GM18505 (cell line): ENCODE data around the gene RAB36.

Experiments used
- ATAC-seq: cut with Tn5 transposase; IDR thresholded peaks from one replicate; pipeline ENCODE4 v1.9.1; 2021; ENCODE audit not compliant: unreplicated experiment
- POLR2A ChIP-seq: IDR thresholded peaks from 4 replicates; pipeline ENCODE4 v1.6.1; 2011; ENCODE audit warnings: borderline replicate concordance; ENCODE audit not compliant: insufficient read depth, insufficient read length; ENCODE audit errors: extremely low read depth

Gene RAB36

DNA sequence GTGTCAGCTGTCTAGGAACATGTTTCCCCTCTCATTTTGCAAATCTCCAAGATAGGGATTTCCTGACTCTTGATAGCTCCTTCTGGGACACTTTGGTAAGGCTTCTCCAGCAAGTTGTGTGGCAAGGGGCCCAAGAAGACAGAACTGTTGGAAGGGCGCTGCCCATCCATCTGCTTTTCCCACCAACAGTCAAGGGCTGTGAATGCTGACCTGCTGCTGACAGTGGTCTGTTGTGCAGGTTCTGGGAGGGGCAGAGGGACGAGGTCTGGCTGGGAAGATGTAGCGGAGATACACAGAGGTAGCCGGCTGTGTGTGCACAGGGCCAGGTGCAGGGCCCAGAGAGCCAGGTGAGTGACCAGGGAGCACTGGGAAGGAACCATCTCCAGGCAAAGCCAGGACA, 47.3 kb downstream of the RAB36 start:
- no peak for TF ChIP-seq POLR2A
- no peak for ATAC-seq

DNA sequence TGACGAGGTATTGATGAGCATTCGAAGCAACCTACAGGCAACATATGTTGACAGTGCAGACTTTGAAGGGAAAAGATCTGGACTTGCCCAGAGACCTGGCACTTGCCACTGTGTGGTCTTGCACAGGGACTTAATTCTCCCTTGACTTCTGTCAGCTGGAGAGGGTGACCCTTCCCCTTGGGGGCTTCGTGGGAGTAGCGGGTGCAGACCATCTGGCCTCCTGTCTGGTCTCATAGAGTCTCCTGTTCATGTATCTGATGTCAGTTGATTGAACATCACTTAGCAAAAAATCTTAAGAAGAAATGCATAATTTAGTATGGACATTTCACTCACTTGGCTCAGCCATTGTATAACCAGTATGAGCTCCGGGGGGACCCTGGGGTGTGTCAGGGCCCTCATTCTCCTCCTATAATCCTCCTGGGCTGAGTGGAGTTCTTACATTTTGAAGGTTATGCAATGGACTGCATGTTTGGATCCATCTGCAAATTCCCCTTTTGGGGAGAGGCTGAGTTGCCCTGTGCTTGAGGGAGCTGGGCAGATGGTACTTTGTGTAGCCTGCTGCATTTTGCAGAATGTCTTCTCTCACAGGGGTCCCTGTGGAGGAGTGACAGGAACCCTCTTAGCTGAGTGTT, 48.0 kb downstream of the RAB36 start:
- no peak for TF ChIP-seq POLR2A
- no peak for ATAC-seq

DNA sequence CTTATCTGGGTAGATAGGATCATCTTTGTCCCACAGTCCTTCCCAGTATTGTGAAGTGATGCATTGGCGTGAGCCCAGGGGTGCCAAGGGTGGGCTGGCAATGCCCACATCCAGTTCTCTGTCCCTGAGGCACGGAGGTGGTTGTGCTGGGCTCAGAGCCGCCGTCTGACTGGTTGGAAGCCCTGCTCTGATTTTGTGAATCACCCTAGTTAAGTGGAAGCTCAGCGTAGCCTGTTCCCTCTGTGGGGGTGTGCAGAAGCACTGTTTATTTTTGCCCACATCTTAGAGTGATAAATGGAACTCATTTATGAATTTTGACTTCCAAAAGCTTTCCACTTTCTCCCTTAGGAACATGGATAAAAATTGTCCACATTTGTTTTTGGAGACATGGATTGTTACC, 48.6 kb downstream of the RAB36 start:
- TF ChIP-seq POLR2A, result no peak
- ATAC-seq, result no peak

GRCh38 chr22:23196165-23196564, 50.9 kb downstream of the RAB36 start:
- TF ChIP-seq POLR2A, result no peak
- ATAC-seq, result no peak

GRCh38 chr22:23197836-23198235, 52.6 kb downstream of the RAB36 start:
- no peak for TF ChIP-seq POLR2A
- no peak for ATAC-seq

DNA sequence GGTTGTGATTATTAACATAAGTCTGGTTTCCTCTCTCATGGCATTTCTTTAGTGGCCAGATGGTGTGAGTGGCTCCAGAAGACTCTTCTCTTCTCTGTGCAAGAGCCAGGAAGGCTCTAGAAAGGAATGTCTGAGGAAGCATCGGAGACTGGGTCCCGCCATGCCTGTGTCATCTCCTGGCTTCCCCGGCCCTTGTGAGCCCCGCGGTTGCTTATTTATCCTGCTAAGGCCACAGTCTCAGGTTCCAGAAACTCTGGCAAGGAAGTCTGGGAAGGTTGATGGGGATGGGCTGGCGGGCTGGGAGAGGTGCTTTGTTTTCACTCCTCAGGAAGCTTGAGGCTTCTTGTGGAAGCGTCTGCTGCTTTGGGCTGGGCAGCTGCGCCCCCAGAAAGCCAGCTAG, 53.9 kb downstream of the RAB36 start:
- no peak for TF ChIP-seq POLR2A
- ATAC-seq, result no peak

- no peak for TF ChIP-seq POLR2A
- no peak for ATAC-seq
Observed at GRCh38 chr22:23200898-23201297, 55.6 kb downstream of the RAB36 start.

DNA sequence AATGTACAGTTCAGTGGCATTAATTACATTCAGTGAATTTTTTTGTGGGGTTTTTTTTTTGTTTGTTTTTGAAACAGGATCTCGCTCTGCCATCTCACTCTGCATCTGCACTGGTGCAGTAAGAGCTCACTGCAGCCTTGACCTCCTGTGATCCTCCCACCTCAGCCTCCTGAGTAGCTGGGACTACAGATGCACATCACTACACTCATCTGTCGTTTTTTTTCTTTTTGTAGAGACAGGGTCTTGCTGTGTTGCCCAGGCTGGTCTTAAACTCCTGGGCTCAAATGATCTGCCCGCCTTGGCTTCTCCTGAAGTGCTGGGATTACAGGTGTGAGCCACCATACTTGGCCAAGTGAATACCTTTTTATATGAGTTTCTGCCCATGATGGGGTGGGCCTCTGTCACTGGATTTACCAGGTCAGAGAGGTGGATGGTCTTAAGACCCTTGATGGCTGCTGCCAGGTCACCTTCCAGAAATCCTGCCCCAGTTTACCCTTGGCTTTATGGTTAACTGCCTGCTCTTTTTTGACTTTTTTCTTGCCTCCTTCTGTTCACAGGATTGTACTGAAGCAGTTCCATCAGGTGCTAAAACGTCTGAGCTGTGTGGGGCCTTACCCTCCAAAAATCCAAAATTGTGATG, 57.7 kb downstream of the RAB36 start:
- ATAC-seq, result no peak
- no peak for TF ChIP-seq POLR2A

- ATAC-seq, result no peak
- no peak for TF ChIP-seq POLR2A
Observed at GRCh38 chr22:23203452-23204124, 58.3 kb downstream of the RAB36 start.

GRCh38 chr22:23204125-23204488, 58.8 kb downstream of the RAB36 start:
- TF ChIP-seq POLR2A, result no peak
- ATAC-seq, result no peak

DNA sequence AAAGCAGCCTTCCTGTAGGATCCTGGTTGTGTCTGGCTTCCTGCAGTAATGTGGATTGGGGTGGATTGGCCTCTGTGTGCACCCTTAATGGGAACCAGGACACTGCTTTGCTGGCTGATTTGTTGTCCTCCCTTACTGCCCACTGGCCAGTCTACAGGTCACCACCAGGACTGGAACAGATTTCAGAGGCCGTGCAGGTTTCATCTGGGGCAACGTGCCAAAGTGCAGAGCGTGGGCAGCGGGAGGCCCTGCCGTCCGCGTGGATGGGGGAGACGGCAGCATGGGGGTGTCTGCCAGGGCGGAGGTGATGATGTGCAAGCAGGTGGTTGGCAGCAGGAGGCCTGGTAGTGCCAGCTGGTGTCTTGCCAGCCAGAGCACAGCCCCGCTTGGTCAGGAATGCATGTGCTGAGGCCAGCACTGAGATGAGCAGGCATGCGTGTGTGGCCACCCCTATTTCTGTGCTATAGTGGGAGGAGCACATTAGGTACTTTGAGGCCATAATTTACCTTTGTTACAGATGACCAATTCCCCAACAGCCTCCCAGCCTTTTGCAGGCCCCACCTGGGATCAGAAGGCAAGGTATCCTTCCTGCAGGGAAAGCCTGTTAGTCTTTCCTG, 59.4 kb downstream of the RAB36 start:
- no peak for TF ChIP-seq POLR2A
- no peak for ATAC-seq

DNA sequence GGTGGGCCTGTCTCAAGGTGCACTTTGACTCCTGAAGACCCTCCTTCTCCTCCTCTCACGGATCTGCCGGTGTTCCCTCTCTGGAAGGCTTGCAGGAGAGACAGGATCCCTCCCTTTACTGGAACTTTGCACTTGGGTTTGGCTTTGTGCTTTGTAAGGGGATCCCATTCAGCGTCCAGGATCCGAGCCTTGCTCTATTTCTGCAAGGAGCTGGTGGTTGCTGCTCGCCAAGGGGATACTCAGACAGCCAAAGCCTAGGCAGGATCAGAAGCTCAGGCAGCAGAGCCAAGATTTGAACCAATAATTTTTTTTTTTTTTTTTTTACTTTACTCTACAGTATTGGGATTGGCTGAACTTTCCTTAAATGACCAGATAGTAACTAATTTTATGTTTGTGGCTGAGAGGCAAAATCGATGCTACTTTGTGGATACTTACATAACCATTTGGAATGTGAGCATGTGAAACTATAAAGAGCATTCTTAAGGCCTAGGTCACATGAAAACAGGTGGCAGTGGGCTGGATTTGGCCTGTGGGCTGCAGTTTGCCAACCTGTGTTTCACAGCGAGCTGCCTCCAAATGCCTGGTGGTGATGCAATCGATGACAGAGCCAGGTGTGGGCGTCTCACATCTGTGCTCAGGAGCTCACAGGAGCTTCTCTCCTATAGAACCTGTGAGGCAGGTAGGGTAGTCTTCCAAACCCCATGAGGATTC, 60.2 kb downstream of the RAB36 start:
- no peak for TF ChIP-seq POLR2A
- no peak for ATAC-seq

DNA sequence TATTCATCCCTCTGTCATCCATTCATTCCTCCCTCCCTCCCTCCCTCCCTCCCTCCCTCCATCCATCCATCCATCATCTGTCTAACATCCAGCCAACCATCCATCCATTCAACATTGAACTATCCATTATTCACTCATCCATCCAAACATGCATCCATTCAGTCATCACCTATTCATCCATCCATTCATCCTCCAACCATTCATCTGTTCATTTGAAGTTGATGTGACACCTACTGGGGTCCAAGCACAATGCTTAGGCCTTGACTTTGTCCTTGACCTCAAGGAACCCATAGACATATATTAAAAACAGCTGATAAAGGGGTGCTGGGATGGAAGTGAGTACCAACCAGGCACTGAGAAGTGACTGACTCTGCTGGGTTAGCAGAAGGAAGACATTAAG, 61.6 kb downstream of the RAB36 start:
- TF ChIP-seq POLR2A, result no peak
- ATAC-seq, result no peak
